ENCODE results near the gene FAM124B.
"Not testable (repeated sequence)": the region's sequence is repeated elsewhere in the genome, so short reads cannot be mapped to it uniquely, and the experiment has no call there.

Gene FAM124B

DNA sequence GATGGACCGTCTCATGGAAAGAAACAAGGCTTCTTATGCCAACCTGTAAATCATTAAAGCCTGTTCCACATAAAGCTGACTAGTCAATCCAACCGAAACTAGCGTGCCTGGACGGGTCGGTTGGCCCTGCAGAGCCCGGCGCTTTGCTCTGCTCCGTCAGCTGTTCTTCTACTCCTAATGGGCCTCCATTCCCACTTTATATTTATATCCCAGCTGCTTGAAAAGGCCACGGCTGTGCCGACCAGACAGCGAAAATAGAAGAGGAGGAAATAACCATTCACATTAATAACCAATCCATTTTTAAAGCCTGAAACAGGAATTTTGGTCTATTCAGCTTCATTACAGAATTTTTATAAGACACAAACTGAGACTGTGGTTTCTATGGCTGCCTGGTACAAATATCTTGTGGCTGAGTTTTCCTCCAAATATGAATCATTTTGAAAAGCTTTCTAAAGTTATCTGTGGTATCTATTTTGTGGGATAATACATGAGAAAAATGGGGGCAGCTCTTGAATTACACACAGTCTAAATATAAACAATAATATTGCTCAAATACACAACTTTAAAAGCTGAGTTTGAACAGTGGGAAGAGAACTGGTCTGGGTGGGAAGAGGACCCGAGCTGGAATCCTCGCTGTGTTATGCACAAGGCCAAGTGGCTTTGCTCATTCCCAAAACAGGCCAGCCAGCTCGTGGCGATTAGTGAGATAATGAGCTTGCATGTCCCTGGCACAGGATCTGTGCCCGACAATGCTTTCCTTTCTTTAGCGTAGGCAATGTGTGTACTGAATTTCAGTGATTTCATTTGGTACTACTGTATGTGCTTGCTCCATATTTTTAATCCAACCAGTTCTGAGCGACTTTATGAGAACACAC, 10.5 kb upstream of the FAM124B start:
- no peak for DNase-seq

DNA sequence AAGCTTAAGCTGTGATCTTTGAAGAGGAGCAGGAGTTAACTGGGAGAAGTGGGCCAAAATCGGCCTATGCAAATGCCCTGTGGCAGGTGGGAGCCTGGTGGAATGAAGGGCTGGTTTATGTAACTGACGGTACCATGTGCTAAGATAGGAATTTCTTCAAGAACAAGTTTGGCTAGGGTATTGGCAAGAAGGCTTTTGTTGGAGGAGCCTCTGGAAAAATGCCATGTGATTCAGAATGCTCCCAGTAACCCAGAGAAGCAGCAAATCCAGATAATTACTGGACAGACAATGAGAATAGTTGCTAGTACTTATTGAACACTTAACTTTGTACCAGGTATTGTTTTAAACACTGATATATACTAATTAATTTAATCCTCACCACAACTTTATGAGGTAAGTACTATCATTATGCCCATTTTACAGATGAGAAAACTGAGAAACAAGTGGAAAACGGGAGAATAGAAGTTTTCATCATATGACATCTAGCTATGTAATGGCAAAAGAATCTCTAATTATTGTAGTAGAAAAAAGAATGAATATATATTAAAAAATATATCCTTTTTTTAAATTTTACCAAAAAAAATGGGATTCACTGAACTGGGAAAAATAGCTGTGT, 9.1 kb upstream of the FAM124B start:
- DNase-seq: no peak

- DNase-seq: no peak
Measured at GRCh38 chr2:224408676-224409075, 6.8 kb upstream of the FAM124B start.

- no peak for DNase-seq
Measured at GRCh38 chr2:224407241-224407701, 5.4 kb upstream of the FAM124B start.

DNA sequence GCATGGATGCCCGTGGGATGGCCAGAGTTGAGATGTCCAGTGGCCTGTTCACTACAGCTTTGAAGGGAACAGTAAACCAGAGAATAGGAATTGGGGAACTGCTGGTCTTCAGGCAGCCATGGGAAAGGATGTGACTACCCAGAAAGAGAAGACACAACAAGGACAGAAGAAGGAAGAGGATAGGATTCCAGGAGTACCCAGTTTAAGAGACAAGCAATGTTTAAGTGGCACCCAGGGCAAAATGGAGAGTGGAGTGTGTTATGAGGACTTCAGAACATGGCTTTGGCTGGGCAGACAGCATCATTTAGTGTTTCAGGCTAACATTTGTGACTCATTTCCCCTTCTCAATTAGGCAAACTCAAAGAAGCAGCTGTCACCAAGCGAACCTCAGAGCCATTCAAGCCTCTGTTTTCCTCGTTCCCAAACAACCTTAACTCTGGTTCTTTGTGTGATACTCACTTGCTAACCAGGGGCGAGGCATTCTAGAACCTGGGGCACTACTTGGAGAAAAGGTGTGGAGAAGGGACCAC, 4.0 kb upstream of the FAM124B start:
- no peak for DNase-seq

- DNase-seq: no peak
Measured at GRCh38 chr2:224405412-224405811, 3.5 kb upstream of the FAM124B start.

- DNase-seq: no peak
Measured at GRCh38 chr2:224404796-224405195, 2.9 kb upstream of the FAM124B start.

DNA sequence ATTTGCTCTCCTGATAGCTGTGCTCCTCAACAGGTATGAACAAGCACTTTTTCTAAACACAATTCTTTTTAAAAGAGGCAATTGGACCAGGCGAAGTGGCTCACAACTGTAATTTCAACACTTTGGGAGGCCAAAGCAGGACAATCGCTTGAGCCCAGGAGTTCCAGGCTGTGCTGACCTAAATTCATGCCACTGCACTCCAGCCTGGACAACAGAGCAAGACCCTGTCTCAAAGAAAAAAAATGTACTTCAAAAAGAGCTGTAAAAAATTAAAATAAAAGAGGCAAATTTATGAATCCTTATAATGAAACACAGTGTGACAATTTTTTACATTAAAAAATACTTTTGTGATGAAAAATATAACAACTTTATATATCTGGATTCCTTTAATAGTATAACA, 1.8 kb upstream of the FAM124B start:
- no peak for DNase-seq

DNA sequence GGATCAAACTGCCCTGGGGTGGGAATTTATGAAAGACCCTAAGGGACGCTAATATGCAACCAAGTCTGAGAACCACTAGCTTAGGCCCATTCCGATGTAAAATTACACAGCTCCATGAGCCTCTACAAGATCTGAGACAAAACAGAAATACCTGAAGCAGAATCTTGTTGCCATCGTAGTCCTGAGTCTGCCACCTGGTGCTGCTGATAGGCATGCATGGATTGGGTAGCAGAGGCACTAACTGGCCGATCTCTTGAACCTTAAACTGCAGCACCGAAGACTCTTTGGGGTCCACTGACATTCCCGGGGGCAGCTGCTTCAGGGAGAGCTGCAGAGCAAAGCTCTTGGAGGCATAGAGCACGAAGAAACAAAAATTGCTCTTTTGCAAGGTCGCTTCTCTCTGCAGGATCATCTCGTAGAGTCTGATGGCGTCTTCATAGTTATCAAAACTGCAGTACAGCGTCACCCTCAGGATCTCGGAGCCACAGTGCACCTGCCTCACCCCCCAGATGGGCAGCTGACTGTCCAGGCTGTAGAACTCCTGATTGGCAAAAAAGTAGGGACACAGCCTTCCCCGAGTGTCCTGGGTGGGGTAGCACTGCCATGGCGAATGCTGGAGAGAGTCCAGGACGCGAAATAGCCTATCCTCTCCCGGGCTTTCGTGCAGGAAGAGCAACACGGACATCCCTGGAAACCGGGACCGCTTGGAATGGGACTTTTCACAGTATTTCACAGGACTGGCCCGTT, 848 bp downstream of the FAM124B start:
- no peak for DNase-seq

- no peak for DNase-seq
Measured at GRCh38 chr2:224400174-224400810, 1.6 kb downstream of the FAM124B start.

- DNase-seq: no peak
Measured at GRCh38 chr2:224398289-224398688, 3.6 kb downstream of the FAM124B start.

DNA sequence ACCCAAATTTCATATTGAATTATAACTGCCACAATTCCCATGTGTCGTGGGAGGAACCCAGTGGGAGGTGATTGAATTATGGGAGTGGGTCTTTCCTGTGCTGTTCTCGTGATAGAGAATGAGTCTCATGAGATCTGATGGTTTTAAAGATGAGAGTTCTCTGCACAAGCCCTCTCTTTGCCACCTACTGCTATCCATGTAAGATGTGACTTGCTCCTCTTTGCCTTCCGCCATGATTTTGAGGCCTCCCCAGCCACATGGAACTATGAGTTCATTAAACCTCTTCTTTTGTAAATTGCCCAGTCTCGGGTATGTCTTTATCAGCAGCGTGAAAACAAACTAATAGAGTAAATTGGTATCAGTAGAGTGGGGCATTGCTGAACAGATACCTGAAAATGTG, 4.8 kb downstream of the FAM124B start:
- DNase-seq: not testable (repeated sequence)

DNA sequence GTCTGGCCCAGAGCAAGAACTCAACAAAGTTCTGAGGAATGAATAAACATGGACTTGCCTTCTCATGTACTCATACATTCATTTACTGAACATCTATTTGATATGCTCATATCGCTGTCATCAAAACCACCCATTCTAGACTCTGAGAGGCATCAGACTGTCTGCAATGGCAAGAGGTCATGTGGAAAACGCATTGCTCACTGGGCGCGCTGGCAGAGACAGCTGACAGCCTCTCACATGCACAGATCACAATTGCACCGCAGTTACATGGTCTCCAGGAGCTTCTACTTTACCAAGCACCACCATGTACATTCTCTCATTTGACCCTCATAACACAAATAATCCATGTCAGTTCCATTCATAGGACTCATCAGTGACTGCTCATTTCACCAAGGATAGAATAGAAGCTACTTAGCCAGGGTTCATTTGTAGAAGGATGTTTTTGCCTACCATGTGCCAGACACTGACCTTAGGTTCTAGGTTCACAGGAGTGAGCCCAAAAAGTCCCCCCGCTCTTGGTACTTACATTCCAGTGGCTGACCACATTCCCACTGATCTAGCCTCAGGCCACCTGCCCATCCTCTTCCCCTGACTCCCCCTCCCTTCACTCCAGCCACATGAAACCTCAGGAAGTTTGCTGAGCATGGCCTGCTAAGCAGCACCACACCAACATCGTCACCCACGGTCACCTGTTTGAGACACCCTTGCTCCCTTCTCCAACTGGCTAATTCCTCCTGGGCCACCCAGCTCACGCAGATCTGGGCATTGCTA, 6.1 kb downstream of the FAM124B start:
- DNase-seq: no peak

GRCh38 chr2:224393157-224393872, 8.6 kb downstream of the FAM124B start:
- no peak for DNase-seq

GRCh38 chr2:224392545-224392944, 9.4 kb downstream of the FAM124B start:
- DNase-seq: no peak

GRCh38 chr2:224389317-224389716, 12.6 kb downstream of the FAM124B start:
- no peak for DNase-seq

DNA sequence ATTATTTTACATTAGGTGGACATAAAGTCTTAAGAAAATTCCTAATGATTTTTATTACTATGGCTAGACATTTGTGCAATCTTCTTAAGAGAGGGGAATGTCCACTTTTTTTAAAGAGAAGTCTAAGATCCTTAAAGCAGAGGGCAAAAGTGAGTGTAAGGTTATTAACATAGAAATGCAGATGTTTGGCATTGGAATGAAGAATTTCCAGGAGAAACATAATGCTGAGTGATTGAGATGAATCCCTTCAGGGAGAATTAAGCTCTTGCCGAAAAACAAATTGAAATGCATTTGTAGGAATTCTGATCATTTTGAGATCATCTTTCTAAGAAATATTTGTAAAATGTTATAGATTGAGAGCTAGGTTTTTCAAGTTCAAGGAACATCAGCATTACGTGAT, 15.0 kb downstream of the FAM124B start:
- DNase-seq: no peak

- DNase-seq: no peak
Measured at GRCh38 chr2:224382973-224383555, 18.8 kb downstream of the FAM124B start.

- not testable (repeated sequence) for DNase-seq
Measured at GRCh38 chr2:224382280-224382647, 19.6 kb downstream of the FAM124B start.

- no peak for DNase-seq
Measured at GRCh38 chr2:224381521-224382279, 20.2 kb downstream of the FAM124B start.

Data from NCI-H2107 (cell line).